ENCODE results near the gene U2AF2. TPM values are rescaled to one million over a fixed set of nuclear protein-coding genes. Genes with fewer than 3 reads are reported as not detected.
"Not testable (repeated sequence)": the region's sequence is repeated elsewhere in the genome, so short reads cannot be mapped to it uniquely, and the experiment has no call there.

U2AF2 gene
- total RNA-seq, 1 experiment from 2014 or later, result 239 TPM

DNA sequence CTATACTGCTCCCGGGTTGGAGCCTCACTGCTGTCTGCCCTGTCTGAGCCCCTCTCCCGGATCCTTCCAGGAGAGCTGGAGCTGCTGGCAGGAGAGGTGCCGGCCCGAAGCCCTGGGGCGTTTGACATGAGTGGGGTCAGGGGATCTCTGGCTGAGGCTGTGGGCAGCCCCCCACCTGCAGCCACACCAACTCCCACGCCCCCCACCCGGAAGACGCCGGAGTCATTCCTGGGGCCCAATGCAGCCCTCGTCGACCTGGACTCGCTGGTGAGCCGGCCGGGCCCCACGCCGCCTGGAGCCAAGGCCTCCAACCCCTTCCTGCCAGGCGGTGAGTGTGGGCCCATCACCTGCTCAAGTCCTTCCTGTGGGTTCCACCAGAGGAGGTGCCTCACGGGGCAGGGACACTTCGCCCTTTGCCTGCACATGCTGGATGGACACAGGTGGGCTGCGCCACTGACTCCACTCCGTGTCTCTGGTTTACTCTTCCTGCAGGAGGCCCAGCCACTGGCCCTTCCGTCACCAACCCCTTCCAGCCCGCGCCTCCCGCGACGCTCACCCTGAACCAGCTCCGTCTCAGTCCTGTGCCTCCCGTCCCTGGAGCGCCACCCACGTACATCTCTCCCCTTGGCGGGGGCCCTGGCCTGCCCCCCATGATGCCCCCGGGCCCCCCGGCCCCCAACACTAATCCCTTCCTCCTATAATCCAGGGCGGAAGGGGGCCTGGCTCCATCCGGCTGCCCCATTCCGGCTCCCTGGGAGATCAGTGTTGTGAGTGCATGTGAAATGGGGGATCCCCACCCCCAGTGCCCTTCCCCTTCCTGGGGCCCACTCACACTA, 40.0 kb downstream of the U2AF2 start:
- in situ Hi-C loops (cut with HindIII; ENCODE audit: low sequenced_read_pairs), result no loop called here
- DNase-seq (ENCODE audit: low spot score), result no peak

DNA sequence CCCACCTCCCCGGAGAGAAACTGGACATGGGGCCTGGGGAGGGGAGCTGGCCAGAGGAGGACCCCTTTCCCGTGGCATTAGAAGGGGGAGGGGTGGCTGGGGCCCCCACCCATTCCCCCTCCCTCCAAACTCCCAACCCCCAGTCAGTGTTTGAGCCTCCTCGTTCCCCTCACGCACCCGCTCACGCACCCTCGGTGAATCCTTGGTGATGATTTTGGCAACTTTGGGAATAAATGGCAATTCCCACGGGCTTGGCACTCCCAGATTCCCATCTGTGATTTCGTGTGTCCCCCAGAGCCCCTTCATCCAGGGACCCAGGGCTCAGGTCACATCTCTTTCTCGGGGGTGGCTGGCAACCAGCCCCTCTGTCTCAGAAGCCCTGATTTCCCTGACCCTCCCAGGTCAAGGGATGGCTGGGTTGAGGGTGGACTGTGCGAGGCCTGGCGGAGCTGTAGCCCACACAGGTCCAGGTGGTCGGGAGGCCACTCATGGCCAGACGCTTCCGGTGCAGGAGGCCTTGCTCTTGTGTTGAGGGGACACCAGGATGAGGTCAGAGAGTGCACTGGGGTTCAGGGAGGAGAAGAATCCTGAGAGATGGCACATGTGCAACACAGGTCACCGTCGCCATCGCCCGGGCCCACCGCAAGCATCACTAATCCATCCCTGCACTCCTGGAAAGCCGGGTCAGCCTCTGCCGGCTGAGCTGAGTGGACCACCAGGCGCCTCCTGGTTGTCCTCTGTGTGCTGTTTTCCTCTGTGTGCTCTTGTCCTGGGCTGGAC, 40.9 kb downstream of the U2AF2 start:
- in situ Hi-C loops (cut with HindIII; ENCODE audit: low sequenced_read_pairs), result no loop called here

DNA sequence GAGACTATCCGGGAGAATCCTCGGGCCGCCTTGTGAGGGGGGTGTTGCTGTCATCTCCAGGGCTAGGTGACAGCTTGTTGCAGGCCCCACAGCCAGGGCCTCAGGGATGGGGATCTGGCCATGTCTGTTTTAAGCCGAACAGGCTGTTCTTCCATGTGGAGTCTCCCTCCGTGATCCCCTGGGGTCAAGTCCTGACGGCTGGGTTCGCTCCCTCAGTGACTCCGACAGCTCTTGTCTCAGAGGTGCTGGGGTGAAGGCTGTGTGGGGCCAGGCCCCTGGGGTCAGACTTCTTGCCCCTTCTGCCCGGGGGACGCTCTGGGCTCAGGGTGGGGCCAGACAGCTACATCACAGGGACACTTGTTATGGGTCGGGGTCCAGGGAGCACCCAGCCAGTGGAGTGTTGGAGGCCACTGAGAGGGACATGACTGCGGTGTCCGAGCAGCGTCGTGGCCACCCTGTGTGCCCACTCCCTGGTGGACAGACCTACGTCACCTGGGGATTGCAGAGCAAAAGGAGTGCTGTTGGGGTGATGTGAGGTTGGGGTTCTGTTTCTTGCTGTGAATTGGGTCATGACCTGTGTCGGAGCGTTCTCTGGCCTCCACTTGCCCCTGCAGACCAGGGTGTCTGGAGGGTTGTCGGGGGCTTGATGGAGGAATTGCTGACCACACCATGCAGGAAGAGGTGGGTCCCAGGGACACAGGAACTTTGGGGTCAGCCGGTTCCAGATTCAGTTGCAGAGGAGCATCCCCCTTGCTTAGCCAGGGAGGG, 41.6 kb downstream of the U2AF2 start:
- in situ Hi-C loops (cut with HindIII; ENCODE audit: low sequenced_read_pairs), result no loop called here
- no peak for DNase-seq (ENCODE audit: low spot score)

More for the DNA sequence above, 40.9 kb downstream of the U2AF2 start:
- no peak for DNase-seq (ENCODE audit: low spot score)

DNA sequence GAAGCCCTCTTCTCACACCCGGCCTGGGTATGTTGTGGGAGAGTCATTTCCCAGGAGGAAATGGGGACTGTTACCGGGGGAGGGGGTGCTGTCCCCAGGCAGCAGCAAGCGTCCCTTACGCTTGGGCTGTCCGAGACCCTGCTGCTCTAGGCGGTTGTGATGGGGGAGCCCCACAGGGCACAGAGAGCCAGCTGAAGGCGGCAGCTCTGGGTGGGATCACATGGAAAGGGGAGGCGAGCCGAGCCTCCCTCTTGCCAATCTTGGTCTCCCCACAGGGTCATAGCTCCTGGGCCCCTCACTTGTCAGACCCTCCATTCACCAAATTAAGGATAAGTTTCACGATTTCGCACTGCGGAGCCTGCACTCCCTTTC, 42.2 kb downstream of the U2AF2 start:
- in situ Hi-C loops (cut with HindIII; ENCODE audit: low sequenced_read_pairs), result no loop called here
- no peak for DNase-seq (ENCODE audit: low spot score)

DNA sequence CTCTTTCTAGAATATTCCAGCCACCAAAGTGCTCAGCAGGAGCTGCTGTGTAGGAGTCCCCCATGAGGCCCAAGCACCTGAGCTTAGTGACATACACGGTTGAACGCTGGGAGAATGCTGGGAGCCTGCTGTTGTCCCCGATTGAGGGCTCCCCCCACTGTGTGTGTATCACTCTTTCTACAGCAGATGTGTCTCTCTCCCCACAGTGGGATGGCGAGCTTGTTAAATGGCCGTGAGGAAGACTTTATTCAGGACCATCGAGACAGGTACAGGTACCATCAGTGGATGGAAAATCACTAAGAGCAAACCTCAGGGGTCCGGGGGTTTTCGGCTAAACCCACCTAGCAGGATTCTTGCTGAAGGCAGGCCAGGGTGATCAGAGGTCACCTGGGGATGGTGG, 42.9 kb downstream of the U2AF2 start:
- DNase-seq (ENCODE audit: low spot score), result no peak
- in situ Hi-C loops (cut with HindIII; ENCODE audit: low sequenced_read_pairs), result no loop called here

DNA sequence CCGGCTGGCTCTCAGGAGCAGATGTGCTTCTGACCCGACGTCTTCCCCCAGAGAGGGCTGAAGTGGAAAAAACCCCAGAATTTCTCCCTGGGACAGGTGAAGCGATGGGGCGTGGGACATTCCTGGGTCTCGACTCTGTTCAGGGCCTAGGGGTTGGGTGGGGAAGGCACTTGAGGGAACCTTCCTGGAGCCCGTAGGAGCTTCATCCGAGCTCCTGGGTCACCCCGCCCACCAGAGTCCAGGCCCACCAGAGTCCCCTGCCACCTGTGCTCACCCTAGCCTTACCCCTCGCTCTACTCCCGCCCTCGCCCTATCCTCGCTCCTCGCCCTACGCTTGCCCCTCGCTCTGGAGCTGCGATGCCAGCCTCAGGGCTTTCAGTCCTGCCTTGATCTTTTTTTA, 43.4 kb downstream of the U2AF2 start:
- in situ Hi-C loops (cut with HindIII; ENCODE audit: low sequenced_read_pairs), result no loop called here
- DNase-seq (ENCODE audit: low spot score), result no peak

DNA sequence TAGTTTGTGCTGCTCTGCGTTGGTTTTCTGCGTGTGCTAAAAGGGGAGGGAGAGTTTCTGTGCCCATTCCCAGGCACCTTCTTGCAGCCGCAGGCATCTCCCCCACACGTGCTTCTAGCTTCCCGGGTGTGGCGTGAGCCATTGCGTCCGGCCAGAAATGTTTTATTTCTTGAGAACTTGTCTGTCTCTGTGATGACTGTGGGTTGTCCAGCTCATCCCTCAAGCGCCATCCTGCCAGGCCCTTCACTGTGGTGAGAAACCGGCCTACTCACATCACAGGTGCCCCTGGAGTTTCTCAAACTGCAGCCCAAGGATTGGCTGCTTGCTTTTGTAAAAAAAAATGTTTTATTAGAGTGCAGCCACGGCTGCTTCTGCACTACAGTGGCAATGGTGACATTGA, 44.4 kb downstream of the U2AF2 start:
- in situ Hi-C loops (cut with HindIII; ENCODE audit: low sequenced_read_pairs), result no loop called here
- DNase-seq (ENCODE audit: low spot score), result no peak

DNA sequence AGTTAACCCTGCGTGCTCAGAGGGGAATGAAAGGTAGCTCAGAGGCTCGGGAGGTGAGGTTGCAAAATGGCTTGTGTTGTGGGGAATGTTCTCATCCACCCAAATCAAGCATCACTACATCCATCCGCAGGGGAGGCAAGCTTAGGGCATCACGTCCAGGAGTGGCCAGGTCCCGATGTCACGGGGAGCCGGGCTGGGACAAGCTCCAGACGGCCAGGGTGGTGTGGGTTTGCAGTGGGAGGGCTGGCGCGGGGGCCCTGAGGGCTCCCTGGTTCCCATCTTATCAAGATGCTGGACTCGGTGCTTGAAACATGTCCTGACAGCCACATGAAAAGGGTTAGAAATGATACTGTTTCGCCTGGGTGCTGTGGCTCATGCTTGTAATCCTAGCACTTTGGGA, 46.0 kb downstream of the U2AF2 start:
- DNase-seq (ENCODE audit: low spot score), result no peak
- in situ Hi-C loops (cut with HindIII; ENCODE audit: low sequenced_read_pairs), result no loop called here

DNA sequence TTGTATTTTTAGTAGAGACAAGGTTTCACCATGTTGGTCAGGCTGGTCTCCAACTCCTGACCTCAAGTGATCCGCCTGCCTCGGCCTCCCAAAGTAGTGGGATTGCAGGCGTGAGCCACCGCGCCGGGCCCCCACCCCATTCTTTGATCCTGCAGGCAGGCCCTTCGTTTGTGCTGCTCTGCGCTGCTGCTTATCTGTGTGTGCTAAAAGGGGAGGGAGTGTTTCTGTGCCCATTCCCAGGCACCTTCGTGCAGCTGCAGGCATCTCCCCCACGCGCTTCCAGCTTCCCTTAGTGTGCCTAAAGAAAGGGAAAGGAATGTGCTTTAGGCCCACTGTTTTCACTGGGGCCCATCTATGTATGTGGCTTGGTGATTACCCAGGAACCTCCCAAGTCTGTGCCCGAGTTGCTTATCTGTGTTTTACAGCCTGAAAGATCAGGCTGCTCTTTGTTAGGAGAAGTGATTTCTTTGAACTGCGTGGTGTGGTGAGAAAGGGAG, 47.3 kb downstream of the U2AF2 start:
- DNase-seq (ENCODE audit: low spot score), result no peak
- in situ Hi-C loops (cut with HindIII; ENCODE audit: low sequenced_read_pairs), result no loop called here

DNA sequence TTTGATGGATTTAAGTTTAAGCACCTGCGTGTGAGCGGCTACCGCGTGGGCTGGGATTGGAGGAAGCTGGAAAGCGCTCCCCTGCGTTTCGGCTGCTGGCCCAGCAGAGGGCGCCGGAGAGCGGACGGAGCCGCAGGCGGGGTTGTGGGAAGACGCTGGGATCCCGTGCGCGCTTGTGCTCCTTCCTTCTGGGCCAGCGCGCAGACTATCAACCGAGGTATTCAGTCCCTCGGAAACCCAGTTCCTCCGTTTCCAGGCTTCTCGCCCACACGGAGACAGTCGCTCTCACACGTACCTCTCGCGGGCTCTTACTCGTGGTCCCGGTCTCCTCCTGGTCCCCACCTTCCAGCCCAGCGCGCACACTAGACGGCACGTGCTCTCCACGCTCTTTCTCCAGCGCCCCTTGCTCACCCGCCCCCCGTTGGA, 49.0 kb downstream of the U2AF2 start:
- in situ Hi-C loops (cut with HindIII; ENCODE audit: low sequenced_read_pairs), result no loop called here
- DNase-seq (ENCODE audit: low spot score), result peak; percentile 40

DNA sequence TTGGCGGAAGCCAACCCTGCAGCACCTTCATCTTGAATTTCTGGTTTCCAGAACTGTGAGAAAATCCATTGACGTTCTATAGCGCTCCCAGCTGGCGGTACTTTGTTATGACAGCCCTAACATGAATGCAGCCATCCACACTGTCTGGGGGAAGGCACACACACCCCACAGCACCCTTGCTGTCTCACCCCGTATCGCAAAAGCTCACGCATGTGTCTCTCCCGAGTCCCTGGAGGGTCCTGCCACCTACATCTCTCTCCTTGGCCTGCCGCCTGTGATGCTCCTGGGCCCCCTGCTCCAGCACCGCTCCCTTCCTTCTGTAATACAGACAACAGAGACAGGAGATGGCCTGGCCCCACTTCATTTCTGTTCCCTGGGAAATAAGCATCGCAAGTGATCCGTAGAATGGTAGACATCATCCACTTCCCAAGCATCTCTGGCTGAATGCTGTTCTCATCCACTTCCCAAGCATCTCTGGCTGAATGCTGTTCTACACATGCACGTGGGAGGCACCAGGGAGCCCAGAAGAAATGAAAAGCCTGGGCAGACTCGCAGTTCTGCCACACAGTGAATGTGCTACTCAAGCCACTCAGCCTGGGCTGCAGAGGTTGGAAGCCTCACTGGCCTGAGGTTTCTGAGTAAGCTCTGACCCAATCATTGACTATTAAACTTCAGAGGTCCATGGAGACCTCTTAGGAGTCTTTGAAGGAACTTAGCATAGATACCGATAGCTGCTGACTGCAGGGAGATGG, 49.8 kb downstream of the U2AF2 start:
- in situ Hi-C loops (cut with HindIII; ENCODE audit: low sequenced_read_pairs), result no loop called here
- DNase-seq (ENCODE audit: low spot score), result no peak

DNA sequence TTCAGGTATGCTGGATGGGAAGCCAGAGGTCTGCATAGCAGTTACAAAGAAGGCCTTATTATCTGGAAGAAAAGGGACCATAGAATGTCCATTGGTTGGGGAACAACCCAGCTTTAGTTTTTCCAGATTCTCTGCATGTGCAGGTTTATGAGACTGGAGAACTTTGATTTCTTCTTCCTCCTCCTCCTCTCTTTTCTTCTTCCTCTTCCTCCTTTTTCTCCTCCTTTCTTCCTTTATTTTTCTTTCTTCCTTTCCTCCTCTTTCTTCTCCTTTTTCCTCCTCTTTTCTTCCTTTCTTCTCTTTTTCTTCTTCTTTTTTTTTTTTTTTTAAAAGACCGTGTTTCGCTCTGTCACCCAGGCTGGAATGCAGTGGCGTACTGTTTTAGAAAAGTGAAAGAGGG, 51.1 kb downstream of the U2AF2 start:
- no peak for DNase-seq (ENCODE audit: low spot score)
- in situ Hi-C loops (cut with HindIII; ENCODE audit: low sequenced_read_pairs), result no loop called here

DNA sequence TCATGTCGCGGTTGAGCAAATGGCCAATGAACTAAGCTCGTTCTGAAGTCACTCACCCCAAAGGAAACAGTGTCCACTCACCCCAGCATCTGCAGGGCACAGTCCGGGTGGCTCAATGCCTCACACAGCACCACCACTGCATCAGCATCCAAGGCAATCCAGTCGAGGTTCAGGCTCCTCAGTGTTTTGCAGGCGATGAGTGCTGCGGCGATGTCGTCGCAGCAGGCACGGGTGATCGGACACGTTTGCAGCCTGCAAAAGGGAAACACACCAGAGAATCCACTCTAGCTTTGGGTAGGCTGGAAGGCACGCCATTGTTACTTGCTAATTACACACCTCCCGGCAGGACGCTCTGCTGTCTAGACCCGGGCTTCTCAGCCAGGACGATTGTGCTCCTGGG, 56.9 kb downstream of the U2AF2 start:
- in situ Hi-C loops (cut with HindIII; ENCODE audit: low sequenced_read_pairs), result no loop called here

DNA sequence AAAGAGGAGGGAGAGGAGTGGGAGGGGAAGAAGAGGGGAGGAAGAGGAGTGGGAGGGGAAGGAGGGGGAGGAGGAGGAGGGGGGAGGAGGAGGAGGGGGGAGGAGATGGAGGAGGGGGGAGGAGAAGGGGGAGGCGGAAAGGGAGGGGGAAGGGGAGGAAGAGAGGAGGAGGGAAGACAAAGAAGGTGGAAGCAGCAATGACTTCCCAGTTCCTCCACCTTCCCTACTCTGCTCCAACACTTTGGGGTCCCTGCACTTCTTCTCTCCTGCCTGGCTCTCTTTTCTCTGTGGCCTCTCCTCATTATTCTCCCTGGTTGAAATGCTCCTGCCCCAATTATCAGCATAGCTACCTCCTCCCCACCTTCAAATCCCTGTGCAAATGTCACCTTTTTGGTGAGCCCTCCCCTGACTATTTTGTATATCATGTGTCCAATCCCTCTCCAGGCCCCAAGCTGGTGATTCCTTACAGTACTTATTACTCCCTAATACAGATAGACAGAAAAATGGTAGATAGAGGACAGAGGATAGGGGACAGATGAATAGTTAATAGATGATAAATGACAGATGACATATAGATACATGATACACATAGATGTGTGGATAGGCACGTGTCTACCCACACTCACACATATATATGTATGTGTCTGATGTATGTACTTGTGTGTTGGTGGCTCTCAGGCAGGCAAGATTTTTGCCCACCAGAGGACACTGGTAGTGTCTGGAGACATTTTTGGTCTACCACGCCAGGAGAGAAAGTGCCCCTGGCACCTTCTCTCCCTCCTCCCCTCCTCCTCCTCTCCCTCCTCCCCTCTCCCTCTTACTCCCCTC, 58.2 kb downstream of the U2AF2 start:
- in situ Hi-C loops (cut with HindIII; ENCODE audit: low sequenced_read_pairs), result no loop called here
- no peak for DNase-seq (ENCODE audit: low spot score)

More for the DNA sequence above, 56.9 kb downstream of the U2AF2 start:
- DNase-seq (ENCODE audit: low spot score), result no peak

DNA sequence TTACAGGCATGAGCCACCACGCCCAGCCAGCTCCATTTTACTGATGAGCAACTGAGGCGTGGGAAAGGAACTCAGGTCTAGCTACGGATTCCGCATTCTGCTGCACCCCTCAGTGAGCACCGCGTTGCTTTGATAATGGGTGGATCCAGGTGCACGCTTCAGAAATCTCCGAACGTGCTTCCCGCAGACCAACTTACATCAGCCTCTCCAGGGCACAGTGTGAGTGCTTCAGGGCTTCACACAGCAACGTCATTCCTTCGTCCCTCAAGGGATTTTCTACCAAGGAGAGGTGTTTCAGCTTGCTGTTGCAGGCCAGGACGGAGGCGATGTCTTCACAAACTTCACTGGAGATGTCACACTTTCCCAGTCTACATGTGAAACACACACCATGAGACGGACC, 61.7 kb downstream of the U2AF2 start:
- in situ Hi-C loops (cut with HindIII; ENCODE audit: low sequenced_read_pairs), result no loop called here
- DNase-seq (ENCODE audit: low spot score), result no peak

DNA sequence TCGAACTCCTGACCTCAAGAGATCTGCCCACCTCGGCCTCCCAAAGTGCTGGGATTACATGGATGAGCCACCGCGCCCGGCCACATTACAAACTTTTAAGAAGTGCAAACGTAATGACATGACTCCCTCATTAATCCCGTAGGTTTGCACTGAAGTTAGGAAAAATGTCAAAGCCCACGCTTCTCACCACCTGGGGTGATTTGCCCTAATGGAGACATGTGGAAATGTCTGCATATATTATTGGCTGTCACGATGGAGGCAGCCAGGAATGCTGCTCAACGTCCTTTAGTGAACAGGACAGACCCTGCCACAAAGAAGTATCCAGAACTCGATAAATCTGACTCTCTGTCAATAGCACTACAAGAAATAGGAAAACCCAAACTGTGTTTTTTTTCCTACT, 62.4 kb downstream of the U2AF2 start:
- no peak for DNase-seq (ENCODE audit: low spot score)
- in situ Hi-C loops (cut with HindIII; ENCODE audit: low sequenced_read_pairs), result no loop called here

DNA sequence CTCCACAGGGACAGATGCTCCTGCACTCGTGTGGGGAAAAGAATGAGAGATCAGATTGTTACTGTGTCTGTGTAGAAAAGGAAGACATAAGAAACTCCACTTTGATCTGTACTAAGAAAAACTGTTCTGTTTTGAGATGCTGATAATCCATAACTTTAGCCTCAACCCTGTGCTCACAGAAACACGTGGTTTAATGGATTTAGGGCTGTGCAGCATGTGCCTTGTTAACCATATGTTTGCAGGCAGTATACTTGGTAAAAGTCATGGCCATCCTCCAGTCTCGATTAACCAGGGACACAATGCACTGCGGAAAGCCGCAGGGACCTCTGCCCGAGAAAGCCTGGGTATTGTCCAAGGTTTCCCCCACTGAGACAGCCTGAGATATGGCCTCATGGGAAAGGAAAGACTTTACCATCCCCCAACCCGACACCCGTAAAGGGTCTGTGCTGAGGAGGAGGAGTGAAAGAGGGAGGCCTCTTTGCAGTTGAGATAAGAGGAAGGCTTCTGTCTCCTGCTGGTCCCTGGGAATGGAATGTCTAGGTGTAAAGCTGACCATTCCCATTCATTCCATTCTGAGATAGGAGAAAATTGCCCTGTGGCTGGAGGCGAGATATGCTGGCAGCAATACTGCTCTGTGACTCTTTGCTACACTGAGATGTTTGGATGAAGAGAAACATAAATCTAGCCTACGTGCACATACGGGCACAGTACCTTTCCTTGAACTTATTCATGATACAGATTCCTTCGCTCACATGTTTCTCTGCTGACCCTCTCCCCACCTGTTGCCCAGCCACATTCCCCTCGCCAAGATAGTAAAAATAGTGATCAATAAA, 63.3 kb downstream of the U2AF2 start:
- DNase-seq (ENCODE audit: low spot score); in situ Hi-C loops (cut with HindIII; ENCODE audit: low sequenced_read_pairs): not testable (repeated sequence)
